Esophagus squamous epithelium (tissue), 4 donors: Measurements from ENCODE around the gene FAM53B.

ENCODE experiments used
- POLR2A ChIP-seq, 4 donors: fragments of 450-650 bp; IDR thresholded peaks; one replicate each; pipeline ENCODE4 v1.6.1; 2017; ENCODE audit warnings: antibody characterized with exemption in 4 of 4, mild to moderate bottlenecking in 4 of 4, moderate library complexity in 3 of 4
- TF ChIP-seq, protein P1 (sequence below), 6 experiments: fragments of 450-650 bp in 4 of 6; fragments of 200-600 bp in 2 of 6; sonication (generic) in 2 of 6; IDR thresholded peaks; one replicate each; pipeline ENCODE4 v1.5.1; 2016 to 2019; ENCODE audit warnings: antibody characterized with exemption in 6 of 6, mild to moderate bottlenecking in 4 of 6, moderate library complexity in 4 of 6

DNA sequence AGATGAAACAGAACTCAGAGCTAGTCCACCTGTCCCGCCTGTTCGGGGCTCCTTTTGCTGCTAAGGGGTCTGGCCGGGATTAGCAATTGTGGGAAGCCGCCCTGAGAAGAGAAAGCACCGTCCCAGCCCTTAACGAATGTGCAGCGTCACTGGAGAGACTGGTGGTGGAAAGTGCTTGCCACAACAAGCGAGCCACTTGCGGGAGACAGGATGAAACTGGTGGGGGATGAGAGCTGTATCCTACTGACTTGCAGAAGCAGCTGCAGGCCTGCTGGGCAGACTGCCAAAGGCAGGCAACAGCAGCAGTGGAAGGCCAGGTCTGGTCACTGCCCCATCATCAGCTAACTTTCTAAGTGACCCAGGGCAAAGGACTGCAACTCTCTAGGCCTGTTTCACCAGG lies 95.4 kb downstream of the FAM53B start:
- TF ChIP-seq, protein P1, sequence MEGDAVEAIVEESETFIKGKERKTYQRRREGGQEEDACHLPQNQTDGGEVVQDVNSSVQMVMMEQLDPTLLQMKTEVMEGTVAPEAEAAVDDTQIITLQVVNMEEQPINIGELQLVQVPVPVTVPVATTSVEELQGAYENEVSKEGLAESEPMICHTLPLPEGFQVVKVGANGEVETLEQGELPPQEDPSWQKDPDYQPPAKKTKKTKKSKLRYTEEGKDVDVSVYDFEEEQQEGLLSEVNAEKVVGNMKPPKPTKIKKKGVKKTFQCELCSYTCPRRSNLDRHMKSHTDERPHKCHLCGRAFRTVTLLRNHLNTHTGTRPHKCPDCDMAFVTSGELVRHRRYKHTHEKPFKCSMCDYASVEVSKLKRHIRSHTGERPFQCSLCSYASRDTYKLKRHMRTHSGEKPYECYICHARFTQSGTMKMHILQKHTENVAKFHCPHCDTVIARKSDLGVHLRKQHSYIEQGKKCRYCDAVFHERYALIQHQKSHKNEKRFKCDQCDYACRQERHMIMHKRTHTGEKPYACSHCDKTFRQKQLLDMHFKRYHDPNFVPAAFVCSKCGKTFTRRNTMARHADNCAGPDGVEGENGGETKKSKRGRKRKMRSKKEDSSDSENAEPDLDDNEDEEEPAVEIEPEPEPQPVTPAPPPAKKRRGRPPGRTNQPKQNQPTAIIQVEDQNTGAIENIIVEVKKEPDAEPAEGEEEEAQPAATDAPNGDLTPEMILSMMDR (IDR thresholded peaks at IDR 0.05), result no peak
- TF ChIP-seq POLR2A (IDR thresholded peaks at IDR 0.05), result no peak
